Neural cell (in vitro differentiated cells): Measurements from ENCODE around the gene GRM1. TPM values are rescaled to one million over a fixed set of nuclear protein-coding genes. Genes with fewer than 3 reads are reported as not detected.

Experiments
- H2AFZ ChIP-seq: fragments of 200-600, 300-800 bp; sonication (generic), shearing (Covaris generic); 2 replicates; pipeline ENCODE4 v1.6.0; 2014; ENCODE audit warnings: low read depth, mild to moderate bottlenecking, antibody characterized with exemption, low read length, moderate library complexity
- H3F3A ChIP-seq: fragments of 200-600 bp; shearing (Covaris generic); 2 replicates; pipeline ENCODE4 v1.6.1; 2016; ENCODE audit warnings: mild to moderate bottlenecking, moderate library complexity, mixed read lengths, antibody characterized with exemption, low read length; ENCODE audit not compliant: insufficient read depth, poor library complexity, severe bottlenecking
- H3K27ac ChIP-seq: fragments of 200-600, 300-800 bp; sonication (generic), shearing (Covaris generic); 2 replicates; pipeline ENCODE4 v1.5.1; 2014; ENCODE audit warnings: mild to moderate bottlenecking, low read length, moderate library complexity
- H3K27me3 ChIP-seq: fragments of 300-800, 200-600 bp; sonication (generic), shearing (Covaris generic); 2 replicates; pipeline ENCODE4 v1.6.0; 2014; ENCODE audit warnings: mild to moderate bottlenecking, low read depth, low read length, moderate library complexity; ENCODE audit not compliant: insufficient read depth
- H3K36me3 ChIP-seq: fragments of 300-800, 200-600 bp; sonication (generic), shearing (Covaris generic); 2 replicates; pipeline ENCODE4 v1.5.1; 2014; ENCODE audit warnings: mild to moderate bottlenecking, antibody characterized with exemption, low read length, moderate library complexity; ENCODE audit not compliant: insufficient read depth
- H3K4me2 ChIP-seq: fragments of 300-800, 200-600 bp; sonication (generic), shearing (Covaris generic); 2 replicates; pipeline ENCODE4 v1.6.0; 2014; ENCODE audit warnings: mild to moderate bottlenecking, low read length
- H3K4me3 ChIP-seq: fragments of 300-800, 200-600 bp; sonication (generic), shearing (Covaris generic); 2 replicates; pipeline ENCODE4 v1.5.1; 2014; ENCODE audit warnings: mild to moderate bottlenecking, low read length, moderate library complexity
- H3K79me2 ChIP-seq: fragments of 200-600 bp; shearing (Covaris generic); replicated peaks from 2 replicates; pipeline ENCODE4 v1.6.0; 2014; ENCODE audit warnings: mild to moderate bottlenecking, low read length, moderate library complexity; ENCODE audit not compliant: insufficient read depth
- H3K9ac ChIP-seq: fragments of 300-800, 200-600 bp; sonication (generic), shearing (Covaris generic); 2 replicates; pipeline ENCODE4 v1.6.1; 2016; ENCODE audit warnings: mild to moderate bottlenecking, low read length, mixed read lengths
- H3K9me2 ChIP-seq: fragments of 200-600 bp; shearing (Covaris generic); 2 replicates; pipeline ENCODE4 v1.6.1; 2016; ENCODE audit warnings: mild to moderate bottlenecking, low read length, mixed read lengths; ENCODE audit not compliant: insufficient read depth
- H3K9me3 ChIP-seq: fragments of 200-600, 300-800 bp; sonication (generic), shearing (Covaris generic); 2 replicates; pipeline ENCODE4 v1.6.1; 2016; ENCODE audit warnings: mild to moderate bottlenecking, mixed run types, low read length, moderate library complexity, mixed read lengths
- H4K20me1 ChIP-seq: fragments of 200-600 bp; shearing (Covaris generic); 2 replicates; pipeline ENCODE4 v1.6.1; 2016; ENCODE audit warnings: mild to moderate bottlenecking, mixed run types; ENCODE audit not compliant: insufficient read depth
- EP300 ChIP-seq: fragments of 450-650 bp; conservative IDR thresholded peaks from 2 replicates; pipeline ENCODE4 v1.6.1; 2014; ENCODE audit warnings: antibody characterized with exemption, mild to moderate bottlenecking, moderate library complexity; ENCODE audit not compliant: poor library complexity, severe bottlenecking
- EZH2 ChIP-seq: fragments of 200-600, 300-800 bp; shearing (Covaris generic), sonication (generic); IDR thresholded peaks from 2 replicates; pipeline ENCODE4 v1.6.1; 2014; ENCODE audit warnings: antibody characterized with exemption, low read length, borderline replicate concordance, mild to moderate bottlenecking; ENCODE audit not compliant: insufficient read depth, poor library complexity, severe bottlenecking
- MXI1 ChIP-seq: fragments of 450-650 bp; conservative IDR thresholded peaks from 2 replicates; pipeline ENCODE4 v1.6.1; 2014; ENCODE audit warnings: antibody characterized with exemption, mild to moderate bottlenecking; ENCODE audit not compliant: poor library complexity, severe bottlenecking
- POLR2AphosphoS5 ChIP-seq: IDR thresholded peaks from 2 replicates; pipeline ENCODE4 v1.6.1; 2012
- RAD21 ChIP-seq: fragments of 450-650 bp; conservative IDR thresholded peaks from 2 replicates; pipeline ENCODE4 v1.6.1; 2014; ENCODE audit warnings: antibody characterized with exemption, mild to moderate bottlenecking, moderate library complexity
- SMC3 ChIP-seq: fragments of 450-650 bp; conservative IDR thresholded peaks from 2 replicates; pipeline ENCODE4 v1.6.1; 2014; ENCODE audit warnings: antibody characterized with exemption, mild to moderate bottlenecking, moderate library complexity; ENCODE audit not compliant: poor library complexity
- TAF1 ChIP-seq: IDR thresholded peaks from 2 replicates; pipeline ENCODE4 v1.6.1; 2012; ENCODE audit warnings: low read depth
- polyA plus RNA-seq: library from polyadenylated mRNA; depleted of rRNA; stranded (reverse); fragments of >200 nt; gene quantifications from 2 replicates; pipeline ENCODE4 v1.2.3, GENCODE V29; 2014
- TF ChIP-seq, protein P1 (sequence below): IDR thresholded peaks from 2 replicates; pipeline ENCODE4 v1.6.1; 2012; ENCODE audit warnings: borderline replicate concordance
- TF ChIP-seq, protein P2 (sequence below): fragments of 450-650 bp; IDR thresholded peaks from 2 replicates; pipeline ENCODE4 v1.5.1; 2014; ENCODE audit warnings: antibody characterized with exemption, mild to moderate bottlenecking, moderate library complexity; ENCODE audit not compliant: poor library complexity, severe bottlenecking

GRM1 gene
- polyA plus RNA-seq, 1 donor from 2014 or later: 2.9 TPM

DNA sequence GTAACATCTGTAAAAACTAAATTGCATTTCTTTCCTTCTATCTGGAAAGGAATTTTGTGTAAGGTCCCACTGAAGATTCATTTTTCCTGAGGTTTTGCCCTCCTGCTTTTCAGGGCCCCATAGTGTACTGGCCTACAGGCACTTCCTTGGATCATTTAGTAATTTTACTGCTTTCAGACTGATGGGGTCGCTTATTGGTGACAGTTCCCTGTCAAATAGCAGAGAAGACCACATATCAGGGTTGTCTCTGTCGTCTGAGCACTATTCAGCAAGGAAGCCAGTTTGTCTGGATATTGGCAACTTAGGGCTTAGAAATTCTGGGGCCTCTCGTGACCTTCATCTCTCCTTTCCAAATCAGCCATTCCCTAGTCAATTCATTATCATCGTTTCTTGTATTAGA, 3.5 kb downstream of the GRM1 start:
- no peak overlapping the region for H3K9ac ChIP-seq
- no peaks in the 10 kb centered on the region for H3K9me3 ChIP-seq
- H4K20me1 ChIP-seq: no peaks in the 10 kb centered on the region
- H3K79me2 ChIP-seq: no peaks in the 10 kb centered on the region
- no peaks in the 10 kb centered on the region for H3K9me2 ChIP-seq
- H2AFZ ChIP-seq: no peak overlapping the region
- peak overlapping the region; percentile 17 for H3K4me2 ChIP-seq
- H3K4me3 ChIP-seq: no peak overlapping the region
- no peaks in the 10 kb centered on the region for H3F3A ChIP-seq
- H3K27ac ChIP-seq: no peak overlapping the region
- H3K36me3 ChIP-seq: no peaks in the 10 kb centered on the region
- no peak for TF ChIP-seq MXI1
- peaks cover 26% of the 10 kb centered on the region for H3K27me3 ChIP-seq

DNA sequence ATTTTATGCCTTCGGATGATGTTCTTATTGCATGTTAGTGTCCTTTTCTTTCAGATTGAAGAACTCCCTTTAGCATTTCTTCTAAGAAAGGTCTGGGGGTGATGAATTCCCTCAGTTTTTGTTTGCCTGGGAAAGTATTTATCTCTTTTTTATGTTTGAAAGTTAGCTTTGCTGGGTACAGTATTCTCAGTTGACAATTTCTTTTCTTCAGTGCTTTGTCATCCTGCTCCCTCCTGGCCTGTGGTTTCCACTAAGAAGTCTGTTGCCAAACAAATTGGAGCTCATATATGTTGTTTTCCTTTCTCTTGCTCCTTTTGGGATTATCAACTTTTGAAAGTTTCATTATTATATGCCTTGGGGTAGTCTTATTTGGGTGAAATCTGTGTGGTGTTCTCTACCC, 11.5 kb downstream of the GRM1 start:
- no peak overlapping the region for H3K4me3 ChIP-seq
- no peaks in the 10 kb centered on the region for H4K20me1 ChIP-seq
- no peaks in the 10 kb centered on the region for H3K79me2 ChIP-seq
- H2AFZ ChIP-seq: no peak overlapping the region
- H3K9ac ChIP-seq: no peak overlapping the region
- no peak for TF ChIP-seq TAF1
- TF ChIP-seq, protein P1, sequence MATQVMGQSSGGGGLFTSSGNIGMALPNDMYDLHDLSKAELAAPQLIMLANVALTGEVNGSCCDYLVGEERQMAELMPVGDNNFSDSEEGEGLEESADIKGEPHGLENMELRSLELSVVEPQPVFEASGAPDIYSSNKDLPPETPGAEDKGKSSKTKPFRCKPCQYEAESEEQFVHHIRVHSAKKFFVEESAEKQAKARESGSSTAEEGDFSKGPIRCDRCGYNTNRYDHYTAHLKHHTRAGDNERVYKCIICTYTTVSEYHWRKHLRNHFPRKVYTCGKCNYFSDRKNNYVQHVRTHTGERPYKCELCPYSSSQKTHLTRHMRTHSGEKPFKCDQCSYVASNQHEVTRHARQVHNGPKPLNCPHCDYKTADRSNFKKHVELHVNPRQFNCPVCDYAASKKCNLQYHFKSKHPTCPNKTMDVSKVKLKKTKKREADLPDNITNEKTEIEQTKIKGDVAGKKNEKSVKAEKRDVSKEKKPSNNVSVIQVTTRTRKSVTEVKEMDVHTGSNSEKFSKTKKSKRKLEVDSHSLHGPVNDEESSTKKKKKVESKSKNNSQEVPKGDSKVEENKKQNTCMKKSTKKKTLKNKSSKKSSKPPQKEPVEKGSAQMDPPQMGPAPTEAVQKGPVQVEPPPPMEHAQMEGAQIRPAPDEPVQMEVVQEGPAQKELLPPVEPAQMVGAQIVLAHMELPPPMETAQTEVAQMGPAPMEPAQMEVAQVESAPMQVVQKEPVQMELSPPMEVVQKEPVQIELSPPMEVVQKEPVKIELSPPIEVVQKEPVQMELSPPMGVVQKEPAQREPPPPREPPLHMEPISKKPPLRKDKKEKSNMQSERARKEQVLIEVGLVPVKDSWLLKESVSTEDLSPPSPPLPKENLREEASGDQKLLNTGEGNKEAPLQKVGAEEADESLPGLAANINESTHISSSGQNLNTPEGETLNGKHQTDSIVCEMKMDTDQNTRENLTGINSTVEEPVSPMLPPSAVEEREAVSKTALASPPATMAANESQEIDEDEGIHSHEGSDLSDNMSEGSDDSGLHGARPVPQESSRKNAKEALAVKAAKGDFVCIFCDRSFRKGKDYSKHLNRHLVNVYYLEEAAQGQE: no peak
- TF ChIP-seq, protein P2, sequence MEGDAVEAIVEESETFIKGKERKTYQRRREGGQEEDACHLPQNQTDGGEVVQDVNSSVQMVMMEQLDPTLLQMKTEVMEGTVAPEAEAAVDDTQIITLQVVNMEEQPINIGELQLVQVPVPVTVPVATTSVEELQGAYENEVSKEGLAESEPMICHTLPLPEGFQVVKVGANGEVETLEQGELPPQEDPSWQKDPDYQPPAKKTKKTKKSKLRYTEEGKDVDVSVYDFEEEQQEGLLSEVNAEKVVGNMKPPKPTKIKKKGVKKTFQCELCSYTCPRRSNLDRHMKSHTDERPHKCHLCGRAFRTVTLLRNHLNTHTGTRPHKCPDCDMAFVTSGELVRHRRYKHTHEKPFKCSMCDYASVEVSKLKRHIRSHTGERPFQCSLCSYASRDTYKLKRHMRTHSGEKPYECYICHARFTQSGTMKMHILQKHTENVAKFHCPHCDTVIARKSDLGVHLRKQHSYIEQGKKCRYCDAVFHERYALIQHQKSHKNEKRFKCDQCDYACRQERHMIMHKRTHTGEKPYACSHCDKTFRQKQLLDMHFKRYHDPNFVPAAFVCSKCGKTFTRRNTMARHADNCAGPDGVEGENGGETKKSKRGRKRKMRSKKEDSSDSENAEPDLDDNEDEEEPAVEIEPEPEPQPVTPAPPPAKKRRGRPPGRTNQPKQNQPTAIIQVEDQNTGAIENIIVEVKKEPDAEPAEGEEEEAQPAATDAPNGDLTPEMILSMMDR: no peak
- TF ChIP-seq MXI1: no peak
- no peaks in the 10 kb centered on the region for H3K27me3 ChIP-seq
- no peaks in the 10 kb centered on the region for H3K36me3 ChIP-seq
- H3K27ac ChIP-seq: no peak overlapping the region
- H3K4me2 ChIP-seq: no peak overlapping the region
- H3K9me2 ChIP-seq: no peaks in the 10 kb centered on the region
- no peaks in the 10 kb centered on the region for H3F3A ChIP-seq
- H3K9me3 ChIP-seq: peaks cover 5% of the 10 kb centered on the region

DNA sequence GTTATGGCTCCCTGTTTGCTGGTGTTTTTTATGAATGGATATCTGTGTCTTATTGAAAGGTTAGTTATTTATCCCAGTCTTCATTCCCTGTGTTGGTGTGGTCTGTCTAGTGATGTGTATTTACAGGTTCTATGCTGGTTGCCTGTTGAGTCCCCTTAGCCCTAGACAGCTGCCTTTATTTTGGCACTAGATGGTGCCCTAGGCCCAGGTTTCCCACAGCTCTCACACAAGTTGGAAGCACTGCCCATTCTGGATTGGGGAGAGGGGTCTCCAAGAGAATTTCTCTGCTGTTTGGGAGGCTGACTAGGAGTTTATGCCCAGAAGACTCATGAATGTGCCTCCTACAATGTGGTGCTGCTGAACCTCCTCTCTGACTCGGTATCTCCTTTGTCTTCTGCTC, 12.4 kb downstream of the GRM1 start:
- H3K9ac ChIP-seq: no peak overlapping the region
- H3K27me3 ChIP-seq: no peaks in the 10 kb centered on the region
- H4K20me1 ChIP-seq: no peaks in the 10 kb centered on the region
- no peaks in the 10 kb centered on the region for H3K79me2 ChIP-seq
- no peaks in the 10 kb centered on the region for H3F3A ChIP-seq
- H3K4me2 ChIP-seq: no peak overlapping the region
- no peak overlapping the region for H3K27ac ChIP-seq
- no peaks in the 10 kb centered on the region for H3K36me3 ChIP-seq
- no peaks in the 10 kb centered on the region for H3K9me2 ChIP-seq
- TF ChIP-seq POLR2AphosphoS5 (no peak), TAF1 (no peak), SMC3 (peak; percentile 55), EP300 (no peak), RAD21 (peak; percentile 59), EZH2 (no peak), MXI1 (no peak)
- TF ChIP-seq, protein P1: no peak
- TF ChIP-seq, protein P2: peak; percentile 49
- H2AFZ ChIP-seq: no peak overlapping the region
- peaks cover 5% of the 10 kb centered on the region for H3K9me3 ChIP-seq
- no peak overlapping the region for H3K4me3 ChIP-seq
